Esophagus mucosa (tissue), 1 donor: ENCODE data around the gene PROSER3. TPM values are rescaled to one million over a fixed set of nuclear protein-coding genes. Genes with fewer than 3 reads are reported as not detected.

Experiments used
- ATAC-seq: fragments of 200-7000 bp; cut with Tn5 transposase; one replicate; pipeline ENCODE4 v1.9.1; 2020
- total RNA-seq: library from RNA; stranded (reverse); gene quantifications from one replicate; pipeline ENCODE4 v1.2.4, GENCODE V29; 2023
- donor health status: DM: yes; HTN: yes; CAD: no.

PROSER3 gene
- total RNA-seq, 1 donor from 2014 or later, result 14.7 TPM

GRCh38 chr19:35739275-35740107, 18.5 kb upstream of the PROSER3 start:
- ATAC-seq, result no peak

GRCh38 chr19:35740108-35740422, 17.9 kb upstream of the PROSER3 start:
- ATAC-seq, result peak; percentile 6

GRCh38 chr19:35740423-35741202, 17.4 kb upstream of the PROSER3 start:
- ATAC-seq, result peak; percentile 80

GRCh38 chr19:35741203-35741515, 16.8 kb upstream of the PROSER3 start:
- no peak for ATAC-seq

GRCh38 chr19:35742121-35742724, 15.8 kb upstream of the PROSER3 start, which contains the start of gene IGFLR1:
IGFLR1 (minus strand) TSS chr19:35742452; CDS start chr19:35741180, 1,272 bp downstream.
- ATAC-seq, result no peak

- ATAC-seq, result no peak
These were observed 14.1 kb upstream of the PROSER3 start for GRCh38 chr19:35743640-35744429.

- peak; percentile 71 for ATAC-seq
These were observed 13.3 kb upstream of the PROSER3 start for GRCh38 chr19:35744430-35745327.

GRCh38 chr19:35745328-35746086, 12.5 kb upstream of the PROSER3 start, which contains the start of the genes PSENEN and U2AF1L4:
PSENEN (plus strand) TSS chr19:35745651; CDS start chr19:35745931, 280 bp downstream.
U2AF1L4 (minus strand) TSS chr19:35745418; CDS start chr19:35745391, 27 bp downstream.
- ATAC-seq, result peak; percentile 82

GRCh38 chr19:35746087-35746462, 11.9 kb upstream of the PROSER3 start:
- no peak for ATAC-seq

- ATAC-seq, result no peak
These were observed 11.4 kb upstream of the PROSER3 start for GRCh38 chr19:35746531-35746930.

GRCh38 chr19:35748106-35749020, 9.6 kb upstream of the PROSER3 start, which contains the start of gene LIN37:
LIN37 (plus strand) TSS chr19:35748576; CDS start chr19:35748725, 149 bp downstream.
- ATAC-seq, result peak; percentile 88

- no peak for ATAC-seq
These were observed 7.8 kb upstream of the PROSER3 start for GRCh38 chr19:35750167-35750566.

- ATAC-seq, result no peak
These were observed 5.9 kb upstream of the PROSER3 start for GRCh38 chr19:35751839-35752745.

- no peak for ATAC-seq
These were observed 5.1 kb upstream of the PROSER3 start for GRCh38 chr19:35752746-35753350.

- no peak for ATAC-seq
These were observed 4.2 kb upstream of the PROSER3 start for GRCh38 chr19:35753634-35754369.

- ATAC-seq, result no peak
These were observed 3.4 kb upstream of the PROSER3 start for GRCh38 chr19:35754370-35755130.
